Central memory CD8-positive, alpha-beta T cell (primary cell): ENCODE data around the gene SLC47A2.

ENCODE experiments used
- ATAC-seq: fragments of 150-1000 bp; cut with Tn5 transposase; replicated peaks from 2 replicates; pipeline ENCODE4 v1.10.0; 2022; ENCODE audit warnings: mild to moderate bottlenecking, moderate FRiP score, moderate number of reproducible peaks; ENCODE audit not compliant: poor library complexity, severe bottlenecking; ENCODE audit errors: extremely low read depth
- DNase-seq, 2 donors: peaks; one replicate each; pipeline ENCODE4 v3.0.0; 2021; ENCODE audit warnings: low spot score in 2 of 2
- H3K27ac Mint-ChIP-seq: one replicate; pipeline ENCODE4 v1.8.0; 2022; ENCODE audit warnings: low read depth, mild to moderate bottlenecking, moderate library complexity, mixed read lengths
- H3K27me3 Mint-ChIP-seq: one replicate; pipeline ENCODE4 v1.8.0; 2022; ENCODE audit warnings: mixed read lengths
- H3K36me3 Mint-ChIP-seq: one replicate; pipeline ENCODE4 v1.8.0; 2022; ENCODE audit warnings: mild to moderate bottlenecking, moderate library complexity, mixed read lengths; ENCODE audit not compliant: insufficient read depth
- H3K4me1 Mint-ChIP-seq: one replicate; pipeline ENCODE4 v1.8.0; 2022; ENCODE audit warnings: mixed read lengths
- H3K4me3 Mint-ChIP-seq: one replicate; pipeline ENCODE4 v1.8.0; 2022; ENCODE audit warnings: mild to moderate bottlenecking, moderate library complexity, mixed read lengths
- H3K9me3 Mint-ChIP-seq: one replicate; pipeline ENCODE4 v1.8.0; 2022; ENCODE audit warnings: mixed read lengths

Gene SLC47A2

DNA sequence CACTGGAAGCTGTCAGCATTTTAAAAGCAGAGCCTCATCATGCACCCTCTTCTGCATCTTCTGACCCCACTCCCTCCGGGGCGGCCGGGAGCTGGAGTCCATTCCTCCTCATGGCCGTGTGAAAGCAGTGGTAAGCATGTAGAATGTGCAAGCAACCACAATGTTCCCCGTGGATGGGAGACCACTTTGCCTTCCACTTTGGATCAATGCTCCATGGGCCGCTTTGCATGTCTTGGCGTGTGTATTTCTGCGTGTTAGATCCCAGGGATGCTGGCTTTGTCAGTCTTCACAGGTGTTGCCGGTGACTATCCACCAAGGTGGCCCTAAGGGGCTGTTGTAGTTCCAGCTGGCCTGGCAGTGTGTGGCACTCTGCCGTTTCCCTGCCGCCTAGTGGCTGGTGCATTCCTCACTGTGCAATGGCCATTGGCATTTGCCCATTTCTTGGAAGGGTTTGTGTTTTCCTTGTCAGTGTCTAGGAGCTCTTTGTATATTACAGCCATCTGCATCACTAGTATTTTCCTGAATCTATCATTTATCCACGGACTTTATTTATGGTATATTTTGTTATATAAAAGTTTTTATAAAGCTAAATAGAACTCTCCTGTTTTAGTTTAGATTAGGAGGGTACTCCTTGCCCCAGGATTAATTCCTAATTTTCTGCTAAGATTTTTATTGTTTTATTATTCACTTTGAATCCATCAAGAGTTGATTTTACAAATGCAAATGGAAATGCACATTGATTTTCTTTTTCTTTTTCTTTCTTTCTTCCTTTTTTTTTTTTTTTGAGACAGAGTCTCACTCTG lies 37.5 kb upstream of the SLC47A2 start:
- H3K27me3 Mint-ChIP-seq = peaks cover 72% of the 10 kb centered on the region
- DNase-seq = no peak
- no peaks in the 10 kb centered on the region for H3K36me3 Mint-ChIP-seq
- no peak overlapping the region for H3K27ac Mint-ChIP-seq
- no peak for ATAC-seq
- no peaks in the 10 kb centered on the region for H3K9me3 Mint-ChIP-seq
- H3K4me3 Mint-ChIP-seq = no peak overlapping the region
- no peaks in the 10 kb centered on the region for H3K4me1 Mint-ChIP-seq

DNA sequence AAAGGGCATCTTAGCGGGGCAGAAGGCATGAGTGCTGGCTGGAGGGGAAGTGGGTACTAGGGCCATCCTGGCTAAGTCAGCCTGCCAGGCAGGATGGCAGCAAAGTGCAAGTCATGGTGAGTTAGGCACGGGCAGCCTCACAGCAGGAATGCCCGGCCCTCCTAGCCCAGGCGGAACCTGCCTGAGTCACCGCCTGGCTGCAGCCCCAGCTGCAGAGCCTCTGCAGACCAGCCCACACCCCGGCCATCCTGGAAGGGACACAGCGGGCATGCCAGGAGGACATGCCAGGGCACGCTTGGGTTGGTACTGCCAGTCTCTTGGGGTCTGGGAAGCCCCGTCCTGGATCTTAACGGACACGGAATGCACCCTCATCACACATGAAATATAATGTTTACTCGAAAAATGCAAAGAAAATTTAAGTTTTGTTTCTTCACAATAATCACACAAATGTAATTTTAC lies 36.7 kb upstream of the SLC47A2 start:
- DNase-seq (no peak), ATAC-seq (no peak)
- Mint-ChIP-seq H3K27me3 (peaks cover 72% of the 10 kb centered on the region), H3K9me3 (no peaks in the 10 kb centered on the region), H3K4me1 (no peaks in the 10 kb centered on the region), H3K27ac (no peak overlapping the region), H3K36me3 (no peaks in the 10 kb centered on the region), H3K4me3 (no peak overlapping the region)

DNA sequence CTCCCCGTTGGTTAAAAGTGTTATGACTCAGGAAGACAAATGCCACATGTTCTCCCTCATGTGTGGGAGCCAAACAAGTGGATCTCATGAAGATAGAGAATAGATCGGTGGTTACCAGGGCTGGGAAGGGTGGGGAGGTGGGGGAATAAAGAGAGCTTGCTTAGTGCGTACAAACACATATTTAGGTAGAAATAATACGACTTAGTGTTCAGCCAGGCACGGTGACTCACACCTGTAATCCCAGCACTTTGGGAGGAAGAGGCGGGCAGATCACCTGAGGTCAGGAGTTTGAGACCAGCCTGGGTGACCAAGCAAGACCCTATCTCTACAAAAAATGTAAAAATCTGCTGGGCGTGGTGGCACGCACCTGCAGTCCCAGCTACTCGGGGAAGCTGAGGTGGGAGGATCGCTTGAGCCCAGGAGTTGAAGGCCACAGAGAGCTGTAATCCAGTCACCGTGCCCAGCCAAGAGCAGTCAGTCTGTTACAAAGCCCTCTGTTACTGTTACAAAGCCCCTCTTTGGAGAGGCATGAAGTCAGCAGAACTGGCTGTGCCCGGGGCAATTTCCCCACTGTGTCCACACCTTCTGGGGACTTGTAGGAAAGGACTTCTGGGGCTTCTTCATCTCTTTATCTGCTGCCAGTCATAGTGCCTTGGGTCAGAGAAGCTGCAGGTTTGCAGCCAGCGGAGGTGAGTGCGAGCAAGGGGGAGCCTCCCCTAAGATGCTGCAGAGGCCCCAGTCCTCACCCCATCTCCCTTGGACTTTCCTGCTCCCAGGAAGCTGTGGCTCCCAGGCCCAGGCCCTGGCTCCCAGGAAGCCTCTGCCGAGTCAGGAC lies 36.0 kb upstream of the SLC47A2 start:
- Mint-ChIP-seq H3K27ac (no peak overlapping the region), H3K4me1 (no peaks in the 10 kb centered on the region), H3K4me3 (no peak overlapping the region), H3K9me3 (no peaks in the 10 kb centered on the region), H3K27me3 (peaks cover 72% of the 10 kb centered on the region), H3K36me3 (no peaks in the 10 kb centered on the region)
- ATAC-seq (no peak), DNase-seq (no peak)

DNA sequence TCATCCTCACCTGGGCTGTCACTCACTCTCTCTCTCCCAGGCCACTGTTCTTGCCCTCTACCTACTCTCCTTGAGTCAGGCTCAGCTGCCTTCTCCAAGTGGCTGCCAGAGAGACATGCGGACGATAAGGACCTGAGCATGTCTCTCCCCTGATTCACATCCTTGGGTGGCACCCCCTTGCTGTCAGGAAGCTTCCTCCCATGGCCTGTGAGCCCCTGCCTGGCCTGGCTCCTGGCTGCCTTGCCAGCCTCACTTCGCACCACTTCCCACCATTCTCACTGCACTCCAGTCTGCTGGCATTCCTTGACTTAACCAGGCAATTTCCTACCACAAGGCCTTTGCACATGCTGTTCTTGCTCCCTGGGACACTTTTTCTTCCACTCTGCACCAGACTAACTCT lies 34.5 kb upstream of the SLC47A2 start:
- Mint-ChIP-seq H3K27me3 (peaks cover 56% of the 10 kb centered on the region), H3K36me3 (peaks cover 1% of the 10 kb centered on the region), H3K4me1 (no peaks in the 10 kb centered on the region), H3K27ac (no peak overlapping the region), H3K4me3 (no peak overlapping the region), H3K9me3 (no peaks in the 10 kb centered on the region)
- no peak for ATAC-seq
- no peak for DNase-seq

DNA sequence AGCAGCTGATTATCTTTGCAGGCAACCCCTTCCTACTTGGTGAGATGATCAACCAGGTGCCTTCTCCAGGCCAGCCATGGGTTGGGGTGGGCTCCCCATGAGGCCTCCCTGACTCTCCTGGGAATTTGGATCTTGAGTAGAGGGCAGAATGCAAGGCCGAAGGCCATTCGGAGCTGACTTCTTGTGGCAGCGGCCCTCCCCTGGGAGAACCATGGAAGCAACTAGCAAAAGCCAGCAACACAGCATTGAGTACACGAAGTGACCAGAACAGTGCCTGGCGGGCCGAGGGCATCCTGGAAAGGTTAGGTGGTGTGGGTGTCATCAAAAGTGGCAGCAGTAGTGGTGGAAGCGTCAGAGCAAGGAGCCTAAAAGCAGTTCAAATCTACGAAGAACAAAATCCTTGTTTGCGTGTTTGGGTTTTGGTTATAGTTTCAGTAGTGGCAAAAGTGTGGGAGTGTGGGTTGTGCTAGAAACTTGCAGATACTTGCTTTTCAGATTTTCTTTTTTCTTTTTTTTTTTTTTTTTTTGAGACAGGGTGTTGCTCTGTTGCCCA lies 33.7 kb upstream of the SLC47A2 start:
- no peak overlapping the region for H3K27ac Mint-ChIP-seq
- no peaks in the 10 kb centered on the region for H3K9me3 Mint-ChIP-seq
- DNase-seq (no peak), ATAC-seq (no peak)
- no peaks in the 10 kb centered on the region for H3K4me1 Mint-ChIP-seq
- H3K36me3 Mint-ChIP-seq = peaks cover 1% of the 10 kb centered on the region
- no peak overlapping the region for H3K4me3 Mint-ChIP-seq
- peaks cover 49% of the 10 kb centered on the region for H3K27me3 Mint-ChIP-seq

DNA sequence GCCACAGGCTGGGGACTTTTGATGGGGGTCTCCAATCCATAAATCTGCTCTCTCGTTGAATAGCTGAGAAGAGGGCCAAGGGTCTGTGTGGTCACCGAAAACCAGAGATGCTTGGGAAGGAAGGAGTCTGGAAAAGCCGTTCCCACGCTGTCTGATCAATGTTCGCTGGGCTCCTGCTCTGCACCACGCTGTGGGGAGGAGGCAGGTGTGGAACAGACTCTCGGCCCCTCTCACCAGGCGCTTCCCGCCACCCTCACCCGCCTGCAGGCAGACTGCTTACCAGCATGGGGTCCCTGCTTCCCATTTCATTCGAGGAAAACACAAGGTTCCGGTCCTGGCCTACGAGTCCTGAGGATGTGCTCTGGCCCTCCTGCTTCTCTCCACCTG lies 32.4 kb upstream of the SLC47A2 start:
- no peak overlapping the region for H3K27ac Mint-ChIP-seq
- H3K4me3 Mint-ChIP-seq = no peak overlapping the region
- H3K27me3 Mint-ChIP-seq = peaks cover 43% of the 10 kb centered on the region
- H3K36me3 Mint-ChIP-seq = peaks cover 1% of the 10 kb centered on the region
- DNase-seq (no peak), ATAC-seq (no peak)
- no peaks in the 10 kb centered on the region for H3K4me1 Mint-ChIP-seq
- no peaks in the 10 kb centered on the region for H3K9me3 Mint-ChIP-seq

DNA sequence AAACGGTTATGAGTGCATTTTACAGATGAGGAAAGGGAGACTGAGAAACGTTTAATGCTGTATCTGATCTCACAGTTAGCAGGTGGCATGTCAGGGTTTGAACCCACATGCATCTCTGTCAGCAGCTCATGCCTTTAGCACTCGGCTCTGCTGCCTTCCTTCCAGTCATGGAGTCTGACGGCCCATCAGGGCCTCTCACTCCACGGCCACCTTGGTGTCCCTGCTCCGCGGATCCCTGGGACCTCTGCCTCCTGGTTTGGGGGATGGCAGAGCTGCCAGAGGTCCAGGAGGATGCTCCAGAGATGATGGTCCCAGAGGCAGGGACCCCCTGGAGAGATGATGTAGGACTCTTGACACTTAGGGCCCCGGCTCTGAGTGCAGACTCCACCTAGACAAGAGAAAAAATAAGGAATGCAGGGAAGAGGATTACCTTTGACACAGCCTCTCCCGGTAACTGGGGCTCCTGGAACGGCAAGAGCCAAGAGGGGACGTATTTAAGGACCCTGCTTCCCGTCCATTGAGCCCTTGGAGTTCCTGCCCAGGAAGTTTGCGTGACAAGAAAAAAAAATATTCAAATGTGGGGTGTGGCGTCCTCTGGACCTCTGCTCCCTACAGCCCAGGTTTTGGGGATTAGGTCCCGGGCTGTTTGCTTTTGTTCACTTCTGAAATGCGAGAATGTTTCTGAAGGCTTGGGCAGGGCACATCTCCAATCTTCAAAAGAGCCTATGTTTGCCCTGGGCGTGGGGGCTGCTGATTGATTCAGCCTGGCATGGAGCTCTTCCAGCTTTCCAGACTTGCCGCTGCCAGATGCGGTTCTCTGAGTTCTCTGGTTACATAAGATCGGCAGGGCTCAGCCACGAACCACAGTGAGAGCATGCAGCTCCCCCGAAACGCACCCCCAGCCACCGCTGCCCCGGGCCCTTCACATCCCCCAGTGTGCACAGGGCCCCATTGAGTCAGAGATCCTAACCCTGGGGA lies 31.7 kb upstream of the SLC47A2 start, which contains the start of gene ALDH3A1:
ALDH3A1 (minus strand) TSS at position 470 of the 978 bp plus-strand sequence. CDS start 3,169 bp downstream, outside the sequence.
- Mint-ChIP-seq H3K9me3 (no peaks in the 10 kb centered on the region), H3K36me3 (peaks cover 1% of the 10 kb centered on the region), H3K27ac (no peak within 1 kb of the TSS), H3K27me3 (peaks cover 43% of the 10 kb centered on the region), H3K4me1 (no peaks in the 10 kb centered on the region), H3K4me3 (no peak within 1 kb of the TSS)
- ATAC-seq (no peak), DNase-seq (no peak)

DNA sequence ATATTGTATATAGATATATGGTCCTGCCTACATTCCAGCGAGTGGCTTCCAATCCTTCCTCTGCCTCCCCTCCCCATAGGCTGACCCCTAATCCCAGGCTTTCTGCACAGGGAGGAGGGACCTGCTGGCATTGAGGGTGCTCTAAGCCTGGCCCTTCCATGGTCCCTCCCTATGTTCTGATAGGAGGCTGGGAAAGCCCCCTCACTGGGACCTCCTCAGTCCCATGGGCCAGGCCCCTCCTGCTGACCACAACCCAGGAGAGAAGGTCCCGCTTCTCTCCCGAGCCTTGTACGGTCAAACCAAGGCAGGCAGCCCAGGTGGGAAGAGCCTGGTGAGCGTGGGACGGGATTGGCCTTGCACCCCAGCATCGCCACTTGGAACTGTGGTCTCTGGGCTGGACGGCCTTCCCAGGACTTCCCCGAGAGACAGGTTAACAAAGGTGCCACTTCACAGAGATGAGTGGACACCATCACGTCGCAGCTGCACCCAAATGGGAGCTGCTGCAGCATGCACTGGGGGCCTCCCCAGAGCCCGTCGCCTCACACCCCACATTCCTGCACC lies 30.9 kb upstream of the SLC47A2 start:
- no peak overlapping the region for H3K4me3 Mint-ChIP-seq
- H3K27ac Mint-ChIP-seq = no peak overlapping the region
- no peaks in the 10 kb centered on the region for H3K9me3 Mint-ChIP-seq
- peaks cover 1% of the 10 kb centered on the region for H3K36me3 Mint-ChIP-seq
- no peaks in the 10 kb centered on the region for H3K4me1 Mint-ChIP-seq
- peaks cover 41% of the 10 kb centered on the region for H3K27me3 Mint-ChIP-seq
- DNase-seq (no peak), ATAC-seq (no peak)

DNA sequence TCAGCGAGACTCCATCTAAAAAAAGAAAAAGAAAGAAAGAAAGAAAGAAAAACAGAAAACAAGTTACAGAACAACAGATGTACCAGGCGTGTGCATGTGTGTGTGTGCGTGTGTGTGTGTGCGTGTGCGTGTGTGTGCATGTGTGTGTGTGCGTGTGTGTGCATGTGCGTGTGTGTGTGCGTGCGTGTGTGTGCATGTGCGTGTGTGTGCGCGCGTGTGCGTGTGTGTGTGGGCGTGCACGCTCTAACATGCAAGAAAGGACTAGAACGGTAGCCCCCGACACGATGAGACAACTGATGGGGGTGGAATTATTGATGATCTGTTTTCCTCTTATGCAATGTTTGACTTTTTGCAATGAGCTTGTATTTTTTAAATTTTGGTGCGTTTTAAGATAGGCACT lies 30.1 kb upstream of the SLC47A2 start:
- peaks cover 33% of the 10 kb centered on the region for H3K27me3 Mint-ChIP-seq
- no peaks in the 10 kb centered on the region for H3K4me1 Mint-ChIP-seq
- H3K9me3 Mint-ChIP-seq = no peaks in the 10 kb centered on the region
- H3K36me3 Mint-ChIP-seq = peaks cover 1% of the 10 kb centered on the region
- no peak overlapping the region for H3K4me3 Mint-ChIP-seq
- H3K27ac Mint-ChIP-seq = no peak overlapping the region
- DNase-seq (no peak), ATAC-seq (no peak)

DNA sequence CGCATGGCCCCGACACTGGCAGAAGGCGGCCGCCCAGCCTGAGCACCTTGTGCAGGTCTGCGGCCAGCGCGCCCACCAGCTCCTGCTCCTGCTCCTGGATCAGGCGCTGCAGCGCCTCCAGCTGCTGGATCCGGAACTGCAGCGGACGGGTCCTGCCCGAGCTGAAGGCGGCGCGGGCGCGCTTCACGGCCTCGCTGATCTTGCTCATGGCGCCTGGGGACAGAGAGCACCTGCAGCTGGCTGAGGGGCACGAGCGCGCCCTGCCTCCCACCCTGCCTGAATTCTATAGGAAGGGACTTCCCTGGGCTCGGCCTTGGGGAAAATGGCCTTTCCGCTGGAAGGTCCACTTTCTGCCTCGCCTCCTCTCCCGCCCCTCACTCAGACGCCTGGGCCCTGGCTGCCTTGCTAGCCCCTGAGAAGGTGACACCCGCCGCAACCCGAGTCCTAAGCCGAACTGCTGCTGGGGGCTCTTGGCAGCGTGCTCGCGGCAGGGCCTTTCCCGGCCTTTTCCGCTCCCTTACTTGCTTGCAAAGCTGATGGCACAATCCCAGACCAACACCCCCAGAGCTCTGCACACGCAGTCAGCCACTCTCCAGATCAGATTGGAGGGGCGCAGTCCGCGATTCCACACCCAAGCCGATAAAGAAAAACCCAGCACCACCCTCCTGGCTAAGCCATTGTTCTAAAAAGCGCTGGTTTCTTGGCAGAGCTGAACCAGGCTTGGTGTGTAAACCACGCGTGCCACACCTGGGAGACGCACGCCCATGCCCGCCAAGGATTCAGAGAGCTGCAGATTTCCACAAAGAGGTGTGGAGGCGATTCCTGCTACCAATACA lies 28.8 kb upstream of the SLC47A2 start:
- peaks cover 26% of the 10 kb centered on the region for H3K27me3 Mint-ChIP-seq
- ATAC-seq (peak; percentile 82), DNase-seq (peak; percentile 71 to 80)
- H3K4me3 Mint-ChIP-seq = peak overlapping the region; percentile 76
- peaks cover 1% of the 10 kb centered on the region for H3K36me3 Mint-ChIP-seq
- H3K4me1 Mint-ChIP-seq = no peaks in the 10 kb centered on the region
- H3K27ac Mint-ChIP-seq = no peak overlapping the region
- no peaks in the 10 kb centered on the region for H3K9me3 Mint-ChIP-seq

DNA sequence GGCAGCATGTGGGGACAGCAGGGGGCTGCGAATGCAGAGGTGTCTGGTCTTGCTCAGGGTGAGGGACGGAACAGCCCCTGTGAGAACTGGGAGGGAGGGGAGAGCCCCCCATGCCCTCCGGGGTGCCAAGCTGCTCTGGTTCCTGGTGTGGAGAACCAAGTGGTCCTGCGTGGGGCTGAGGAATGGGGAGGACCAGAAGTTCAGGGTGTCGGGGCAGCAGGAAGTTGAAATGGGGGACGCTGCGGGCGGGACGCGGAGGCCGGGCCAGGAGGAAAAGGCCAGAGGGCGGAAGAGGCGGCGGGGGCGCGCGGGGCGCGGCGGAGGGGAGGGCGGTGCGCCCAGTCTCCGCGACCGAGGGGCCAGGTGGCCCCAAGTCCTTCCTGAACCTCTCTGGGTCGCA lies 28.1 kb upstream of the SLC47A2 start:
- peak; percentile 24 for ATAC-seq
- DNase-seq = no peak
- peak overlapping the region; percentile 76 for H3K4me3 Mint-ChIP-seq
- H3K27ac Mint-ChIP-seq = no peak overlapping the region
- H3K36me3 Mint-ChIP-seq = peaks cover 1% of the 10 kb centered on the region
- no peaks in the 10 kb centered on the region for H3K9me3 Mint-ChIP-seq
- peaks cover 20% of the 10 kb centered on the region for H3K27me3 Mint-ChIP-seq
- no peaks in the 10 kb centered on the region for H3K4me1 Mint-ChIP-seq
